DMS53 (cell line): ENCODE data around the gene PTPRT.

Source experiments
- DNase-seq: peaks from one replicate; lab custom pipeline; 2025; lab: John Stamatoyannopoulos, UW

Gene PTPRT

GRCh38 chr20:42461965-42462593, 727.6 kb downstream of the PTPRT start:
- no peak for DNase-seq

GRCh38 chr20:42461291-42461690, 728.4 kb downstream of the PTPRT start:
- no peak for DNase-seq

- DNase-seq = no peak
Observed at GRCh38 chr20:42447270-42447669, 742.4 kb downstream of the PTPRT start.

- no peak for DNase-seq
Observed at GRCh38 chr20:42444799-42445198, 744.9 kb downstream of the PTPRT start.

- no peak for DNase-seq
Observed at GRCh38 chr20:42443200-42443599, 746.5 kb downstream of the PTPRT start.

GRCh38 chr20:42442716-42443115, 747.0 kb downstream of the PTPRT start:
- no peak for DNase-seq

- no peak for DNase-seq
Observed at GRCh38 chr20:42441864-42442331, 747.8 kb downstream of the PTPRT start.

- no peak for DNase-seq
Observed at GRCh38 chr20:42441196-42441863, 748.4 kb downstream of the PTPRT start.

- no peak for DNase-seq
Observed at GRCh38 chr20:42435230-42435629, 754.5 kb downstream of the PTPRT start.

- DNase-seq = no peak
Observed at GRCh38 chr20:42432496-42433334, 757.0 kb downstream of the PTPRT start.

GRCh38 chr20:42430598-42430997, 759.1 kb downstream of the PTPRT start:
- no peak for DNase-seq

GRCh38 chr20:42429761-42430458, 759.8 kb downstream of the PTPRT start:
- DNase-seq = no peak

GRCh38 chr20:42419814-42420532, 769.7 kb downstream of the PTPRT start:
- no peak for DNase-seq

- no peak for DNase-seq
Observed at GRCh38 chr20:42406826-42407225, 782.9 kb downstream of the PTPRT start.

- no peak for DNase-seq
Observed at GRCh38 chr20:42402455-42402854, 787.3 kb downstream of the PTPRT start.

- no peak for DNase-seq
Observed at GRCh38 chr20:42401613-42402012, 788.1 kb downstream of the PTPRT start.

- DNase-seq = no peak
Observed at GRCh38 chr20:42399802-42400201, 789.9 kb downstream of the PTPRT start.

- no peak for DNase-seq
Observed at GRCh38 chr20:42392442-42392841, 797.3 kb downstream of the PTPRT start.

- DNase-seq = no peak
Observed at GRCh38 chr20:42391807-42392206, 797.9 kb downstream of the PTPRT start.

GRCh38 chr20:42380287-42380686, 809.4 kb downstream of the PTPRT start:
- no peak for DNase-seq

GRCh38 chr20:42379385-42379784, 810.3 kb downstream of the PTPRT start:
- no peak for DNase-seq

GRCh38 chr20:42378826-42379225, 810.9 kb downstream of the PTPRT start:
- no peak for DNase-seq
